GM21529 (cell line): ENCODE results near the gene LOXL1.
"Not testable (repeated sequence)": the region's sequence is repeated elsewhere in the genome, so short reads cannot be mapped to it uniquely, and the experiment has no call there.

Experiments used
- ATAC-seq: cut with Tn5 transposase; IDR thresholded peaks from one replicate; pipeline ENCODE4 v1.9.1; 2021; ENCODE audit not compliant: unreplicated experiment

Gene LOXL1

GRCh38 chr15:73937296-73937695 lies 11.0 kb downstream of the LOXL1 start:
- no peak for ATAC-seq

- no peak for ATAC-seq
These were observed 11.5 kb downstream of the LOXL1 start for GRCh38 chr15:73937726-73938125.

- not testable (repeated sequence) for ATAC-seq
These were observed 12.3 kb downstream of the LOXL1 start for GRCh38 chr15:73938516-73938915.

- no peak for ATAC-seq
These were observed 12.9 kb downstream of the LOXL1 start for GRCh38 chr15:73939138-73939537.

- ATAC-seq = no peak
These were observed 14.1 kb downstream of the LOXL1 start for GRCh38 chr15:73940061-73940981.

GRCh38 chr15:73941044-73941443 lies 14.8 kb downstream of the LOXL1 start:
- no peak for ATAC-seq

GRCh38 chr15:73941449-73941848 lies 15.2 kb downstream of the LOXL1 start:
- no peak for ATAC-seq

GRCh38 chr15:73941871-73942635 lies 15.8 kb downstream of the LOXL1 start:
- no peak for ATAC-seq

GRCh38 chr15:73942751-73943270 lies 16.5 kb downstream of the LOXL1 start:
- ATAC-seq = no peak

GRCh38 chr15:73944161-73945129 lies 18.2 kb downstream of the LOXL1 start:
- ATAC-seq = no peak

GRCh38 chr15:73945130-73945508 lies 18.9 kb downstream of the LOXL1 start:
- ATAC-seq = no peak

- ATAC-seq = no peak
These were observed 19.9 kb downstream of the LOXL1 start for GRCh38 chr15:73946046-73946721.

- no peak for ATAC-seq
These were observed 20.6 kb downstream of the LOXL1 start for GRCh38 chr15:73946795-73947370.

- ATAC-seq = no peak
These were observed 21.4 kb downstream of the LOXL1 start for GRCh38 chr15:73947651-73948050.

- no peak for ATAC-seq
These were observed 22.1 kb downstream of the LOXL1 start for GRCh38 chr15:73948396-73948795.

- no peak for ATAC-seq
These were observed 22.7 kb downstream of the LOXL1 start for GRCh38 chr15:73948982-73949381.

- ATAC-seq = no peak
These were observed 23.2 kb downstream of the LOXL1 start for GRCh38 chr15:73949496-73949895.

GRCh38 chr15:73950479-73950830 lies 24.2 kb downstream of the LOXL1 start:
- ATAC-seq = no peak

- no peak for ATAC-seq
These were observed 24.7 kb downstream of the LOXL1 start for GRCh38 chr15:73950831-73951561.
